Measurements from ENCODE around the gene TFDP2.

Gene TFDP2

DNA sequence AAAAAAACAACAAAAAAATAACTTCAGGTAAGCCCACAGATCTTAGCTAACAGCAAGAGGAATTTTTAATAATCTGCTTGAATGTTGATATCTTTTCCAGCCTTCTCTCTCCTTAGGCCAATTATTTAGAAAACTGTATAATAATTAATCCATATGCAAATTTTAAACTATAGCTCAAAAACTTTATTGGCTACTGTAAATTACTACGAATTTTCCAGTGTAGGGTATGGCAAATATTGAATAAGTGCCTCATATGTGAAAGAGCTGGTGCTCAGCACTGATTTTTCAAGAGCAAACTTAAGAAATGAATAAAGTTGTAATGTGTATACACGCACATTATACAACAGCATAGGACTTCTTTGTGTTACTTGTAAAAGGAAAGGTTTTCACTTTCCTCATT is 123.0 kb downstream of the TFDP2 start:
- H3K4me3 ChIP-seq (ENCODE audit: low read length): no peak overlapping the region
- no peak for DNase-seq (ENCODE audit: low read depth)
- TF ChIP-seq, protein P1, sequence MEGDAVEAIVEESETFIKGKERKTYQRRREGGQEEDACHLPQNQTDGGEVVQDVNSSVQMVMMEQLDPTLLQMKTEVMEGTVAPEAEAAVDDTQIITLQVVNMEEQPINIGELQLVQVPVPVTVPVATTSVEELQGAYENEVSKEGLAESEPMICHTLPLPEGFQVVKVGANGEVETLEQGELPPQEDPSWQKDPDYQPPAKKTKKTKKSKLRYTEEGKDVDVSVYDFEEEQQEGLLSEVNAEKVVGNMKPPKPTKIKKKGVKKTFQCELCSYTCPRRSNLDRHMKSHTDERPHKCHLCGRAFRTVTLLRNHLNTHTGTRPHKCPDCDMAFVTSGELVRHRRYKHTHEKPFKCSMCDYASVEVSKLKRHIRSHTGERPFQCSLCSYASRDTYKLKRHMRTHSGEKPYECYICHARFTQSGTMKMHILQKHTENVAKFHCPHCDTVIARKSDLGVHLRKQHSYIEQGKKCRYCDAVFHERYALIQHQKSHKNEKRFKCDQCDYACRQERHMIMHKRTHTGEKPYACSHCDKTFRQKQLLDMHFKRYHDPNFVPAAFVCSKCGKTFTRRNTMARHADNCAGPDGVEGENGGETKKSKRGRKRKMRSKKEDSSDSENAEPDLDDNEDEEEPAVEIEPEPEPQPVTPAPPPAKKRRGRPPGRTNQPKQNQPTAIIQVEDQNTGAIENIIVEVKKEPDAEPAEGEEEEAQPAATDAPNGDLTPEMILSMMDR (IDR thresholded peaks at IDR 0.05; ENCODE audit: insufficient read depth, low read depth, low read length, missing control alignments): no peak

DNA sequence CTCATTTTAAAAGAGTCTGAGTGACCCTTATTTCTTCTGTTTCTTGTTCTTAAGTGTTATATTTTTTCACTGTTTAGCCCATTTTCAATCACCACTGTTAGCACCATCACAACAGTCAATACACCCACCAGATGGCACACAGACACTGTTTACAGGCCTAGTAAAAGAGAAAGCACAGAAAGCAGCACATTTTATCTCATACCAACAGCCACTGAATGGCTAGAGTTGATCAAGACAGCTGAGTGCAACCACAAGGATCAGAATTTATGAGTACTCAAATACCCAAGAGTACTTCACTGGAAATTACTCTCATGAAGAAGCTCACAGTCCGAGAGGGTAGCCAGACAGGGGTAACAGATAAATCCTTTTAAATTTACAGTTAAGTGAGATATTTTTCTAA is 127.0 kb downstream of the TFDP2 start:
- no peak overlapping the region for H3K4me3 ChIP-seq (ENCODE audit: low read length)
- TF ChIP-seq, protein P1 (IDR thresholded peaks at IDR 0.05; ENCODE audit: insufficient read depth, low read depth, low read length, missing control alignments): no peak
- DNase-seq (ENCODE audit: low read depth): no peak

DNA sequence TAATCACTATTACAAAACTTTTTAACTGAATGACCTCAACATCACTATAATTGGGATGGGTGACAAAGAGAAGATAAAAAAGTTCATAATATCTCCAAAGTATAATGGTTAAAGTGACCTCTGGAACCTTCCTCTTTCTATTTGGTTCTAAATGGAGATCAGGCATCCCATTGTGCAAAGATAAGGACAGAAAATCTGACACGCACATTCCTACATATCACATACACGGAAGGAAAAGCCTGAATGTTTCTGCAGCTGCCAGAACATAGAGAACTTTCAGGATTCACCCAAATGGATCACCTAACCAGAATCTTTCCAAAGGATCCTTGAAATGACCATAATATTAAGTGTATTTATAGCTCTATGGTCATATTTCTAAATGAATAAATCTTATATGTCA is 128.2 kb downstream of the TFDP2 start:
- DNase-seq (ENCODE audit: low read depth): no peak
- H3K4me3 ChIP-seq (ENCODE audit: low read length): no peak overlapping the region
- TF ChIP-seq, protein P1 (IDR thresholded peaks at IDR 0.05; ENCODE audit: insufficient read depth, low read depth, low read length, missing control alignments): no peak

GRCh38 chr3:142019794-142020320 is 129.5 kb downstream of the TFDP2 start:
- no peak overlapping the region for H3K4me3 ChIP-seq (ENCODE audit: low read length)
- peak; percentile 43 for DNase-seq (ENCODE audit: low read depth)
- TF ChIP-seq, protein P1 (IDR thresholded peaks at IDR 0.05; ENCODE audit: insufficient read depth, low read depth, low read length, missing control alignments): no peak

DNA sequence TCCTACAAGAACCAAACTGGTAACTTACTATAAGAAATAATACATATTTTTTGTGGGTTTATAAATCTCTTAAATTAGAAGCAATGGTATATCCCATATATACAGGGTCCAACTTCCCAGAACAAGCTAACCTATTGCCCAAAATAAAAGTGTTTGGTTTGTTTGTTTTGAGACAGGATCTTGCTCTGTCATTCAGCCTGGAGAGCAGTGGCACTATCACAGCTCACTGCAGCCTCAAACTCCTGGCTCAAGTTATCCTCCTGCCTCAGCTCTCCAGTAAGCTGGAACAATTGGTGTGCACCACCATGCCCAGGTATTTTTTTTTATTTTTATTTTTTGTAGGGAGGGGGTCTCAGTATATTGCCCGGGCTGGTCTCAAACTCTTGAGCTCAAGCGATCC is 135.4 kb downstream of the TFDP2 start:
- no peak for DNase-seq (ENCODE audit: low read depth)
- TF ChIP-seq, protein P1 (IDR thresholded peaks at IDR 0.05; ENCODE audit: insufficient read depth, low read depth, low read length, missing control alignments): no peak
- H3K4me3 ChIP-seq (ENCODE audit: low read length): no peak overlapping the region

- no peak for DNase-seq (ENCODE audit: low read depth)
- no peak overlapping the region for H3K4me3 ChIP-seq (ENCODE audit: low read length)
- TF ChIP-seq, protein P1 (IDR thresholded peaks at IDR 0.05; ENCODE audit: insufficient read depth, low read depth, low read length, missing control alignments): no peak
These were observed 135.9 kb downstream of the TFDP2 start for GRCh38 chr3:142013326-142013980.

DNA sequence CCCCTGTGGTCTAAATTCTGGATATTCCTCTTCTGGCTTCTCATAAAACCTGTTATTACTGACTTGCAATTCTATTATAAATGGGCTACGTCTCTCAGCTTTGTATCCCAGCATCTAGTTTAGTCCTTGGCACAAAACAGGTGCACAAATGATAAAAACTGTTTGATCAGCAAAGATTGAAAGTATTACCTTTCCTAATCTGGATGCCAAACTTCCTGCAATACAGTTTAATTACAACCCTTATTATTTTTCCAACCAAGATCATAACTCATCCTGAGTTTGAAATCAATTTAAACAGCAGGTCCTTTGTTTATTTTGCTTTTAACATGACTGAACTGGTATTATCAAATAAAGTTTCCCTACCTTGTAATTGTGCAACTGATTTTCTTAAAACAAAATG is 140.3 kb downstream of the TFDP2 start:
- TF ChIP-seq, protein P1 (IDR thresholded peaks at IDR 0.05; ENCODE audit: insufficient read depth, low read depth, low read length, missing control alignments): no peak
- no peak for DNase-seq (ENCODE audit: low read depth)

More for the DNA sequence above, 140.3 kb downstream of the TFDP2 start:
- no peak overlapping the region for H3K4me3 ChIP-seq (ENCODE audit: low read length)
